Neuron (in vitro differentiated cells): ENCODE measurements around the gene NDUFS7.

ENCODE experiments used
- H2AFZ ChIP-seq: one replicate; pipeline ENCODE4 v1.6.1; 2013; ENCODE audit warnings: low read depth, mild to moderate bottlenecking, inconsistent platforms, low read length, moderate library complexity
- H3K27me3 ChIP-seq: one replicate; pipeline ENCODE4 v1.6.1; 2013; ENCODE audit warnings: low read length; ENCODE audit not compliant: insufficient read depth
- H3K36me3 ChIP-seq: one replicate; pipeline ENCODE4 v1.6.1; 2013; ENCODE audit warnings: low read length; ENCODE audit not compliant: insufficient read depth
- H3K4me1 ChIP-seq: one replicate; pipeline ENCODE4 v1.6.1; 2013; ENCODE audit warnings: low read length; ENCODE audit not compliant: insufficient read depth
- H3K4me3 ChIP-seq: 2 replicates; pipeline ENCODE4 v1.5.1; 2013; ENCODE audit warnings: mild to moderate bottlenecking, low read length, moderate library complexity
- H3K9me3 ChIP-seq: one replicate; pipeline ENCODE4 v1.6.1; 2013; ENCODE audit warnings: low read length

NDUFS7 gene

GRCh38 chr19:1407528-1408299, 24.0 kb downstream of the NDUFS7 start, which contains the start of gene DAZAP1:
TSS of gene DAZAP1 (plus strand) at chr19:1407586. CDS start at chr19:1407774, 188 bp downstream.
- Histone ChIP-seq H3K27me3 (no peaks in the 10 kb centered on the region), H3K36me3 (peaks cover 14% of the 10 kb centered on the region), H2AFZ (no peak within 1 kb of the TSS), H3K9me3 (no peaks in the 10 kb centered on the region), H3K4me3 (peak within 1 kb of the TSS; percentile 78), H3K4me1 (peaks cover 41% of the 10 kb centered on the region)

DNA sequence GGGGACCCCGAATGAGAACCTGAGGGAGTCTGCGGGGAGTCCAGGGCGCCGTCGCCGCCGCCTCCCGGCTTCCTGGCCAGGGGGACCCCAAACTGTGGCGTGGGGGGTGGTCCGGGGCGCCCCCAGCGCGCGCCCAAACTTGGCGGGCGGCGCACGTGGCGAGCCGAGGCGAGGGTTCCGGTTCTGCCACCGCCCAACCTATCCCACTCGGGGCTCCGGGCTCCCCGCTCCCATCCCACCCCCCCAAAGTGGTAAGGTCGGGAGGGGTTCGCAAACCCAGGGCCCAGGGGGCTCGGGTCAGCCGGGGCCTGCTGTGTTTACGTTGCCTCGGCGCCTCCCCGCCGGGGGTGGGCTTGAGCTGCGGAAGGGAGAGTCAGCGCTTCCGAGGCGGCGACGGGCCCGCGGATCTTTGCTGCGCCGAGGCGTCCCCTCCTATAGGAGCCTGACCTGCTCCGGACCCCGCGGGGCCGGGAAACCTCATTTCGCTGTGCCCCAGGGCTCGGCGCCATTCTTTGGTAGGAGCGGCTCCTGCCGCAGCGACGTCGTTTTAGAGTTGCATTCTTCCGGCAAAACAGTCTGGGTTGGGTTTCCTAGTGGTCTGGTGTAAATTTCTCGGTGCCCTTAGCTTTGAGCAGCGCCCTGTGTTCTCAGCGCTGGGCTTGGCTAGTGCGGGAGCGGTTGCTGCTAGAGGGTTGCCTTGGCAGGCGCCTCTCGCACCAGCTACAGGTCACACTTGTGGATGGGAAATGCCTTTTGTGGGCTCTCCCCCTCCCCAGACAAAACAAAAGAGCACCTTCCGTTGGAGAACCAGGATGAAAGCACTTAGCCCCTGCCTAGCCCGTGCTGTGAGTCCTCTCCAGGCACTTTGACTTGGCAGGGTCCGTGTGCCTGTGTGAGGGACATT, 24.8 kb downstream of the NDUFS7 start:
- Histone ChIP-seq H3K4me3 (peak overlapping the region; percentile 78), H3K9me3 (no peaks in the 10 kb centered on the region), H3K36me3 (peaks cover 22% of the 10 kb centered on the region), H2AFZ (no peak overlapping the region), H3K27me3 (no peaks in the 10 kb centered on the region), H3K4me1 (peaks cover 39% of the 10 kb centered on the region)

DNA sequence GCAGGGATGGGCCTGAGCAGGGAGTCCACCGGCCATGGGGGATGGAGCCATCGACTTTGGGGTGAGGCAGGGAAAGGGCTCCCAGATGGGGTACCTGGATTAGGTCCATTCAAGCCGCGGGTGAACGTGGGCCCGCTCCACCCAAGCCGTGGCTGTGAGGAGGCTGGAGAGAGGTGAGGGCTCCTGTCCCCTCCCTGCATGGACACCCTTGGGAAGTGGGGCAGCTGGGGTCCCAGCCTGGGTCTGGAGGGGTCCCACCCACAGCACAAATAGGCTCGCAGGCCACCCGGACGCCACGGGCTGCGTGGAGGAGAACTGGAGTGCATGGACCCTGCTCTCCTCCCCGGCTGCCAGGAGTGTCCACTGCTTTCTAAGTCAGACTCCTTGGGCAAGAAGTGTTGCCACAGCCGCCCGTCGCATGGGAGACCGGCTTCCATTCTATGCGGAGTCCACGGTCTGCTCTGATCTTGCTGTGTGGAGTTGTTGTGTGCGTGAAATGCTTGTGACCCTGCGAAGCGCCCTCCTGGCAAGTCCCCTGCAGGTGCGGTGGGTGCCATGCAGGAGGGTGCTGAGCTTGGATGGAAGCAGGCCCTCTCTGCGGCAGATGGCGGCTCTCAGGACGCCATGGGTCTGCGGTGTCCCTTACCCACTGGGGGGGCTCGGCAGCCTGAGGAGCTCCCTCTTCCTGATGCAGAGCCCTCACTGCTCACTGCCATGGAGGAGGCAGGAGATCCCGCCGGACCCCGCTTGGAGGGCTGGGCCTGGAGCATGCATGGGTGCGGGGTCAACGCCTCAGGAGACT, 25.7 kb downstream of the NDUFS7 start:
- no peaks in the 10 kb centered on the region for H3K27me3 ChIP-seq
- no peak overlapping the region for H2AFZ ChIP-seq
- peaks cover 22% of the 10 kb centered on the region for H3K36me3 ChIP-seq

GRCh38 chr19:1410136-1410786, 26.6 kb downstream of the NDUFS7 start:
- no peak overlapping the region for H2AFZ ChIP-seq
- H3K4me3 ChIP-seq = no peak overlapping the region
- peaks cover 45% of the 10 kb centered on the region for H3K4me1 ChIP-seq
- H3K9me3 ChIP-seq = no peaks in the 10 kb centered on the region
- H3K27me3 ChIP-seq = no peaks in the 10 kb centered on the region
- H3K36me3 ChIP-seq = peaks cover 22% of the 10 kb centered on the region

More for the DNA sequence above, 25.7 kb downstream of the NDUFS7 start:
- Histone ChIP-seq H3K9me3 (no peaks in the 10 kb centered on the region), H3K4me3 (peak overlapping the region; percentile 78), H3K4me1 (peaks cover 39% of the 10 kb centered on the region)

GRCh38 chr19:1410789-1411188, 27.1 kb downstream of the NDUFS7 start:
- H3K4me1 ChIP-seq = peaks cover 51% of the 10 kb centered on the region
- no peaks in the 10 kb centered on the region for H3K9me3 ChIP-seq
- peaks cover 22% of the 10 kb centered on the region for H3K36me3 ChIP-seq
- no peak overlapping the region for H3K4me3 ChIP-seq
- H2AFZ ChIP-seq = no peak overlapping the region
- H3K27me3 ChIP-seq = no peaks in the 10 kb centered on the region

GRCh38 chr19:1411255-1412191, 27.8 kb downstream of the NDUFS7 start:
- Histone ChIP-seq H3K27me3 (no peaks in the 10 kb centered on the region), H2AFZ (no peak overlapping the region), H3K36me3 (peaks cover 25% of the 10 kb centered on the region), H3K9me3 (no peaks in the 10 kb centered on the region), H3K4me3 (no peak overlapping the region), H3K4me1 (peaks cover 57% of the 10 kb centered on the region)

- Histone ChIP-seq H3K4me3 (no peak overlapping the region), H2AFZ (no peak overlapping the region), H3K36me3 (peaks cover 32% of the 10 kb centered on the region), H3K4me1 (peaks cover 61% of the 10 kb centered on the region), H3K9me3 (no peaks in the 10 kb centered on the region), H3K27me3 (no peaks in the 10 kb centered on the region)
Observed at GRCh38 chr19:1412323-1412923, 28.7 kb downstream of the NDUFS7 start.

GRCh38 chr19:1412995-1413800, 29.5 kb downstream of the NDUFS7 start:
- Histone ChIP-seq H3K36me3 (peaks cover 33% of the 10 kb centered on the region), H3K27me3 (no peaks in the 10 kb centered on the region), H2AFZ (no peak overlapping the region), H3K9me3 (no peaks in the 10 kb centered on the region), H3K4me3 (no peak overlapping the region), H3K4me1 (peaks cover 61% of the 10 kb centered on the region)

DNA sequence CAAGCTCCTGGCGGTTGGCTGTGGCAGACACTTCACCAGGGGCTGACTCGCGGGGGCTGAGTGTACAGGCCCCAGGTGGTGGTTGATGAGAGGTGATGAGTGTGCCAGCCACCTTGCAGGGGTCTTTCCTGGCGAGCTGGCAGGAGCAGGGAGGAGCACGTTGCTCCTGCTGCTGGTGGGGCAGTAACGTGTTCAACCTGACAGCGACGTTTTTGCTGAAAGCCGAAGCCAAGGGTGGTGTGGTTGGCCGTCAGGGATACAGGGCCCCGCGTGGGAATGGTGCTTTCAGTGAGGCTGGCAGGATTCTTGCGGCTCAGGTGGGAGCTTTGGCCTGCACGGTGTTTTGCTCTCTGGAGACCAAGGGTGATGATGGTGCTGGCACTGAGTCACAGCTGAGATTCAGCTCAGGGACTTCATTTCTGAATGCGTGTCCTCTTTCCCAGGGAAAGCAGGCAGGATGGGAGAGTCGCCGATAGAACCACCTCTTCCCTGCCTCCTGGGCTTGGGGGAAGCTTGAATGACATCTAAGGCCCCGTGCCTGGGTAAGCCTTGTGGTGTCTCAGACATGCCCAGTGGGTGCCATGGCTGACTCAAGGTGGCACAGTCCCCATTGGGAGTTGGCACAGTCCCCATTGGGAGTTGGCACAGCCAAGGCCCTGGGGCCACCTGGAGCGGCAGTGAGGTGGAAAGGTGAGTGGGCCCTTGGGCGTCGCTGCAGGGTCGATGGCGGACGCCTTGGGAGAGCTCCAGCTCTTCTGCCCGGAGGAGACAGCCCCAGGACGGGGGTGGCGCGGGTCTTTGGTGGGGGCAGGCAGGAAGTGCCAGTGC, 32.5 kb downstream of the NDUFS7 start:
- H3K36me3 ChIP-seq = peaks cover 50% of the 10 kb centered on the region
- no peak overlapping the region for H3K4me3 ChIP-seq
- peaks cover 36% of the 10 kb centered on the region for H3K4me1 ChIP-seq

GRCh38 chr19:1417145-1417544, 33.4 kb downstream of the NDUFS7 start:
- peaks cover 56% of the 10 kb centered on the region for H3K36me3 ChIP-seq
- no peak overlapping the region for H3K4me3 ChIP-seq
- H2AFZ ChIP-seq = no peak overlapping the region
- no peaks in the 10 kb centered on the region for H3K9me3 ChIP-seq
- peaks cover 27% of the 10 kb centered on the region for H3K4me1 ChIP-seq
- H3K27me3 ChIP-seq = no peaks in the 10 kb centered on the region

More for the DNA sequence above, 32.5 kb downstream of the NDUFS7 start:
- H3K9me3 ChIP-seq = no peaks in the 10 kb centered on the region
- H2AFZ ChIP-seq = no peak overlapping the region
- no peaks in the 10 kb centered on the region for H3K27me3 ChIP-seq
